Aorta (tissue), 5 donors: ENCODE results near the gene NAGPA. TPM values are rescaled to one million over a fixed set of nuclear protein-coding genes. Genes with fewer than 3 reads are reported as not detected.
"Not testable (repeated sequence)": the region's sequence is repeated elsewhere in the genome, so short reads cannot be mapped to it uniquely, and the experiment has no call there.

Experiments
- ATAC-seq: fragments of 200-7000 bp; cut with Tn5 transposase; one replicate; pipeline ENCODE4 v1.9.1; 2022; ENCODE audit warnings: moderate library complexity; ENCODE audit not compliant: low FRiP score
- DNase-seq, 2 donors: peaks; one replicate each; pipeline ENCODE4 v3.0.0-alpha.2; 2020
- H3K27ac ChIP-seq, 2 donors: one replicate each; pipeline ENCODE4 v1.5.1; 2013; ENCODE audit warnings: low read length in 2 of 2, mild to moderate bottlenecking in 2 of 2, moderate library complexity in 2 of 2, control low read depth in 1 of 2, inconsistent platforms in 1 of 2, low read depth in 1 of 2
- H3K27me3 ChIP-seq, 2 donors: one replicate each; pipeline ENCODE4 v1.6.1; 2013; ENCODE audit warnings: control low read depth in 1 of 2, low read length in 1 of 2, mild to moderate bottlenecking in 1 of 2, moderate library complexity in 1 of 2; ENCODE audit not compliant: insufficient read depth in 2 of 2, control insufficient read depth in 1 of 2
- H3K36me3 ChIP-seq, 2 donors: one replicate each; pipeline ENCODE4 v1.6.1; 2013; ENCODE audit warnings: control low read depth in 1 of 2, low read length in 1 of 2, mild to moderate bottlenecking in 1 of 2; ENCODE audit not compliant: insufficient read depth in 2 of 2, control insufficient read depth in 1 of 2
- H3K4me1 ChIP-seq, 2 donors: one replicate each; pipeline ENCODE4 v1.6.1; 2013; ENCODE audit warnings: low read length in 2 of 2, control low read depth in 1 of 2, mild to moderate bottlenecking in 1 of 2, moderate library complexity in 1 of 2; ENCODE audit not compliant: insufficient read depth in 2 of 2, control insufficient read depth in 1 of 2
- H3K4me3 ChIP-seq, 2 donors: one replicate each; pipeline ENCODE4 v1.5.1; 2013; ENCODE audit warnings: low read length in 2 of 2, control low read depth in 1 of 2, mild to moderate bottlenecking in 1 of 2
- H3K9me3 ChIP-seq: one replicate; pipeline ENCODE4 v1.6.1; 2013; ENCODE audit warnings: mild to moderate bottlenecking, low read length; ENCODE audit not compliant: control insufficient read depth
- WGBS, 2 donors: extraction: QIAGEN DNeasy Blood & Tissue Kit; methylation state at CpG; one replicate each; pipeline ENCODE4 v1.1.7; 2013; 5-methylcytosine and 5-hydroxymethylcytosine counted together
- intact Hi-C, 2 donors: fragments of 100-400 bp; cut with DNase I; formaldehyde crosslinking; loops; one replicate each; pipeline versions ENCODE4 v1.14.2 to v1.15.0; 2022
- polyA plus RNA-seq, 2 donors: library from polyadenylated mRNA; stranded (reverse); fragments of 200-250 nt; gene quantifications; one replicate each; pipeline ENCODE4 v1.2.3, GENCODE V29; 2013
- total RNA-seq, 2 donors: library from RNA; stranded (reverse); fragmentation: NEBNext Ultra II Directional; extraction: Animal tissue kit (Norgen Biotek cat#: 25700); gene quantifications; one replicate each; pipeline ENCODE4 v1.2.1, GENCODE V29; 2021
- donor health status: healthy with polysubstance abuse.
- donor health status: Bipolar disorder and iron deficiency.
- donor health status: DM: no; HTN: no; CAD: no.
- donor health status: DM: no; HTN: no; CAD: no.
- donor health status: DM: yes; HTN: yes; CAD: no.

The NAGPA gene
- total and polyA plus RNA-seq, 4 donors: 4.0 to 10.9 (median 7.6) TPM

DNA sequence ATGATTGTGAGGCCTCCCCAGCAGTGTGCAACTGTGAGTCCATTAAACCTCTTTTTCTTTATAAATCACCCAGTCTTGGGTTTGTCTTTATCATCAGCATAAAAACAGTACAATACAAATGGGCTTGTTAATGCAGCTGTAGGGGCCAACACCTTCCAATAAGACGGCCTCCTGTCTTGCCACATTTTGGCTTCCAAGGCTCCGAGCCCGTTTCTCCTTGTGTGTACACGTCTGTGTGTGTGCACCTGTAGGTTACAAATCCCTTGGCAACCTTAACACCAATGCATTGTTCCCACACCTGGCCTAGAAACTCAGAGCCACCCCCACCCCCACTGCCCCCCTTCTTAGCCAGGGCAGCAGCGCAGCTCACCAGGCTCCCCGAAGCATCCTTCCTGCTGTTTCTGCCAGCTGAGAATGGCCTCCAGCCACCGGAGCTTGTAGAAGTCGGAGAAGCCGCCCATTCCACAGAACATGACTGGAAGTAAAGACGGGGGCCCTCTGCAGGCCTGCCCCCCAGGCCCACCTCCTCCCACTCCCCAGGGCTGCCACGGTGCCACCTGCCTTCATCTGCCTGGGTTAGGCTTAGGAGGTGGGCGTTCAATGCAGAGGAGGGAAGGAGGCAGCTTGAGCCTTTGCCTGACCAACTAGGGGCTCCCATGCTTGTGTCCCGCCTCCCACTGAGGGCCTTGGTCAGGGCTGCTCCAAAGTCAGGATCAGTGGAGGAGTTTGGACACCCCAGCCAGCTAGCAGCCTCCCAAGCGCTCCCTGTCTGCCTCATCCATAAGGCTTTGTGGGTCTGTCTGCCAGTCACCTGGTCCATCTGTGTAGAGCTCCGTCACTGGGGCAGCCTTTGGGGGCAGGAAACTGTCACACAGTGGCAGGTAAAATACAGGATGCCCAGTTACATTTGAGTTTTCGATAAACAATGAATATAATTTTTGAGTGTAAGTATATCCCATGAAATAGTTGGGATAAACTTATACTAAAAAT lies 21.4 kb upstream of the NAGPA start:
- intact Hi-C loops: no loop called here
- Histone ChIP-seq H3K9me3 (no peaks in the 10 kb centered on the region), H3K36me3 (no peaks in the 10 kb centered on the region), H3K4me3 (no peak overlapping the region), H3K27me3 (no peaks in the 10 kb centered on the region), H3K27ac (no peak overlapping the region), H3K4me1 (no peaks in the 10 kb centered on the region)
- no peak for ATAC-seq
- 86 to 88% methylated on average over 16 of the region's 16 CpGs for WGBS, 2 donors
- DNase-seq: peak in 1 of 2 donors; percentile 53

- no peaks in the 10 kb centered on the region for H3K27me3 ChIP-seq
- no peaks in the 10 kb centered on the region for H3K4me1 ChIP-seq
- WGBS, 2 donors: 72 to 74% methylated on average over 2 of the region's 2 CpGs
- H3K4me3 ChIP-seq: no peak overlapping the region
- H3K27ac ChIP-seq: no peak overlapping the region
- no peaks in the 10 kb centered on the region for H3K9me3 ChIP-seq
- H3K36me3 ChIP-seq: no peaks in the 10 kb centered on the region
- peak in 1 of 2 donors; percentile 6 for DNase-seq
- intact Hi-C loops: no loop called here
- ATAC-seq: no peak
Observed at GRCh38 chr16:5046914-5047313, 13.2 kb upstream of the NAGPA start.

GRCh38 chr16:5045499-5046115 lies 11.9 kb upstream of the NAGPA start:
- 86 to 88% methylated on average over 10 of the region's 10 CpGs for WGBS, 2 donors
- intact Hi-C loops: no loop called here
- Histone ChIP-seq H3K4me1 (no peaks in the 10 kb centered on the region), H3K27me3 (no peaks in the 10 kb centered on the region), H3K27ac (no peak overlapping the region), H3K9me3 (no peaks in the 10 kb centered on the region), H3K4me3 (no peak overlapping the region), H3K36me3 (no peaks in the 10 kb centered on the region)
- DNase-seq (peak in 1 of 2 donors; percentile 50), ATAC-seq (no peak)

GRCh38 chr16:5044581-5044980 lies 10.8 kb upstream of the NAGPA start:
- H3K36me3 ChIP-seq, H3K27me3 ChIP-seq, DNase-seq, H3K4me1 ChIP-seq, H3K27ac ChIP-seq, H3K4me3 ChIP-seq, intact Hi-C loops, ATAC-seq, H3K9me3 ChIP-seq: not testable (repeated sequence)
- WGBS, 2 donors: 92 to 93% methylated on average over 11 of the region's 11 CpGs

DNA sequence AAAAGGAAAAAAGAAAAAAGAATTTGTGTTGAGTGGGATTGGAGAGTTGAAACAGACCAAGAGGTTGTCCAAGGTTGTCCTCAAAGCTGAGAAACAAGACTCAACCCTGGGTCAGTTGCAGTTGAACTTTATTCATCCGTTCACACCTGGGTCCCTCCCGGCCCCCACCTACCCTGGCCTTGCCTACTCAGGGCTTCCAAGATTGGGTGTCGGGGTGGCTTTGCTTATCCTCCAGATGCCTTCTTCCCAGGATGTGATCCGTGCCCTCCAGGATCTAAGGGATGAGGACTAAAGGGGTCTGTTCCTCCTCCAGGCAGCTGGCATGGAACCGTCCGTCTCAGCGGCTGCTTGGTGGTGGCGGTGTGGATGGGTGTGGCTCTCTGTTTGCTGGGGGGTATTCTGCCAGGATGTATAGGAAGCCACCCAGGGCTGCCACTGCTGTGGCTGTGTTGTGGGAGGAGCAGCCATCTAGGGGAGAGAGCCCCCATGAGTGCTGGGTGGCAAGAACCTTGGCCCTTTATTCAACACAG lies 10.3 kb upstream of the NAGPA start:
- intact Hi-C loops: no loop called here
- Histone ChIP-seq H3K4me3 (no peak overlapping the region), H3K27me3 (no peaks in the 10 kb centered on the region), H3K27ac (no peak overlapping the region), H3K36me3 (no peaks in the 10 kb centered on the region), H3K4me1 (no peaks in the 10 kb centered on the region), H3K9me3 (no peaks in the 10 kb centered on the region)
- WGBS, 2 donors: 89 to 93% methylated on average over 8 of the region's 8 CpGs
- ATAC-seq (no peak), DNase-seq (peak in 1 of 2 donors; percentile 57)

DNA sequence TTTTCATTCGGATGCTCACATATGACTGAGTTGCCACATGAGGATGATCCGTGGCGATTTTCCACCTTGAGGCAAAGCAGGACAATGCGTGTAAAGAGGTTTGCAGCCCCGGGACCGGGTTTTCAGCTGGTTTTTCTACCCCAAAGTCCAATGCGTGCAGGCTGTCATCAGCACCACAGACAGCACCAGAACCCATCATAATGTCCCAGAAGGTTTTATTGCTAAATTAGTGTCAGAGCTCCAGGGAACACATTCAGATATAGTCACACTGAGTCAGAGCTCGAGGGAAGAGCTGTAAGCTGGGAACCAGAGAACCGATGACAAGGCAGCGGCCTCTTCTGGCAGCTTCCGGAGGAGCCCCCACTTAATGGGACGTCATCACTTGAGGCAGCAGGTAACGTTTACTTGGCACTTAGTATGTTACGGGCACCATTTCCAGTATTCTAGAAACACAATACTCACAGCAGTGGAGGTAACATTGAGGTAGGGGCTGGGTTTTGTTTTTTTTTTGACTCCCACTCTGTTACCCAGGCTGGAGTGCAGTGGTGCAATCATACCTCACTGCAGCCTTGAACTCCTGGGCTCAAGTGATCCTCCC lies 8.9 kb upstream of the NAGPA start:
- 66 to 69% methylated on average over 14 of the region's 14 CpGs for WGBS, 2 donors
- intact Hi-C loops: no loop called here
- Histone ChIP-seq H3K27ac (no peak overlapping the region), H3K9me3 (no peaks in the 10 kb centered on the region), H3K4me1 (no peaks in the 10 kb centered on the region), H3K36me3 (no peaks in the 10 kb centered on the region), H3K27me3 (no peaks in the 10 kb centered on the region), H3K4me3 (no peak overlapping the region)
- DNase-seq (peak in 1 of 2 donors; percentile 30), ATAC-seq (no peak)

DNA sequence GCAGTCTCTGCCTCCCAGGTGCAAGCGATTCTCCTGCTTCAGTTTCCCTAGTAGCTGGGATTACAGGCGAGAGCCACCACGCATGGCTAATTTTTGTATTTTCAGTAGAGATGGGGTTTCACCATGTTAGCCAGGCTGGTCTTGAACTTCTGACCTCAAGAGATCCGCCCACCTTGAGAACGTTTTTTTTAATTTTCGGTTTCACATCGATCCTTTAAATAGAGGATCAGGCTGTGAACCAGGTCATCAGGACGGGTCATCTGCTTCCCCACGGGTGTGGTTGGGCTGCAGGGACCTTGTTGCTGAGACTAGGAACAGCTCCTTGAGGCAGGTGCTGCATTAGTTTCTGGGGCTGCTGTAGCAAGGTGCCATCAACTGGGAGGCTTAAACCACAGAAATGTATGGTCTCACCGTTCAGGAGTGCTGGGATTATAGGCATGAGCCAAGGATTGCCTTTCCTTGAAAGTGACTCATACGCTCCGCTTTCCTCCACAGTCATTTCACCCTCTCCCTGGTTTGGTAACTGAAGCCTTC lies 7.9 kb upstream of the NAGPA start:
- Histone ChIP-seq H3K27ac (no peak overlapping the region), H3K36me3 (no peaks in the 10 kb centered on the region), H3K4me1 (no peaks in the 10 kb centered on the region), H3K27me3 (no peaks in the 10 kb centered on the region), H3K4me3 (no peak overlapping the region), H3K9me3 (no peaks in the 10 kb centered on the region)
- peak in 1 of 2 donors; percentile 45 for DNase-seq
- 72 to 76% methylated on average over 12 of the region's 12 CpGs for WGBS, 2 donors
- intact Hi-C loops: no loop called here
- no peak for ATAC-seq

DNA sequence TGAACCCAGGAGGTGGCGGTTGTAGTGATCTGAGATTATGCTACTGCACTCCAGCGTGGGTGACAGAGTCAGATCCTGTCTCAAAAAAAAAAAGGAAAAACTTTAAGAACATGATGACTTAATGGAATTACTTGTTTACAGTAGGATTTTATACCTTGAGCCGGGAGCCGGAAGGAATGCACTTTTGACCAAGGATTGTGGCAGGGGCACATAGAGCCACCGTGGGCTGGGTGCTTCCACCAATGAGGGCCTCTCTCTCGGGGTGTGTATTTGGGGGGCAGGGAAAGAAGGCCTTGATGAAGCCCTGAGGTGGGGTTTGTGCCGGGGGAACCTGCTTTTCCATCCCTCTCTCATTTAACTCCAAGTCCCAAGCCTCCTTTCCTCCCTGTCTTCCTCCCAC lies 6.7 kb upstream of the NAGPA start:
- Histone ChIP-seq H3K27me3 (no peaks in the 10 kb centered on the region), H3K27ac (no peak overlapping the region), H3K4me3 (no peak overlapping the region), H3K4me1 (no peaks in the 10 kb centered on the region), H3K36me3 (no peaks in the 10 kb centered on the region), H3K9me3 (no peaks in the 10 kb centered on the region)
- ATAC-seq (no peak), DNase-seq (peak in 1 of 2 donors; percentile 14)
- intact Hi-C loops: no loop called here
- WGBS, 2 donors: 69 to 70% methylated on average over 7 of the region's 7 CpGs
